OCI-LY7 (cell line): Measurements from ENCODE around the gene CRYBG1. TPM values are rescaled to one million over a fixed set of nuclear protein-coding genes. Genes with fewer than 3 reads are reported as not detected.

Experiments
- BruUV-seq: library from RNA; stranded (reverse); fragments of 400-500 nt; replicated peaks from 2 replicates; lab custom pipeline; 2021; lab: Mats Ljungman, UMichigan
- CTCF ChIA-PET: fragments of 300-600 bp; sonication (Branson Sonifier 250); formaldehyde crosslinking; loops from one replicate; lab custom pipeline; 2022; ENCODE audit warnings: antibody characterized with exemption; ENCODE audit not compliant: unreplicated experiment; lab: Charles Lee
- POLR2A ChIA-PET: fragments of 300-600 bp; sonication (Branson Sonifier 250); formaldehyde crosslinking; loops from one replicate; lab custom pipeline; 2022; ENCODE audit warnings: antibody characterized with exemption; lab: Charles Lee
- DNase-seq: peaks from one replicate; pipeline ENCODE4 v3.0.0-alpha.2; 2015; ENCODE audit warnings: low spot score
- H2AFZ ChIP-seq: fragments of 200-600 bp; sonication (generic), shearing (Covaris generic); 2 replicates; pipeline ENCODE4 v1.6.1; 2014; ENCODE audit warnings: mild to moderate bottlenecking, antibody characterized with exemption, low read length, moderate library complexity
- H3K27ac ChIP-seq: fragments of 200-600 bp; sonication (generic); 2 replicates; pipeline ENCODE4 v1.5.1; 2014; ENCODE audit warnings: mixed run types, low read depth, mild to moderate bottlenecking, moderate library complexity, low read length, inconsistent platforms; ENCODE audit not compliant: poor library complexity, severe bottlenecking
- H3K36me3 ChIP-seq: fragments of 200-600 bp; sonication (generic); 2 replicates; pipeline ENCODE4 v1.6.1; 2014; ENCODE audit warnings: mild to moderate bottlenecking, antibody characterized with exemption, low read length, moderate library complexity, mixed read lengths; ENCODE audit not compliant: insufficient read depth
- H3K4me1 ChIP-seq: fragments of 200-600 bp; sonication (generic); 2 replicates; pipeline ENCODE4 v1.5.1; 2014; ENCODE audit warnings: mild to moderate bottlenecking, low read length; ENCODE audit not compliant: insufficient read depth, poor library complexity, severe bottlenecking
- H3K4me2 ChIP-seq: fragments of 200-600 bp; sonication (generic); 2 replicates; pipeline ENCODE4 v1.6.1; 2014; ENCODE audit warnings: mild to moderate bottlenecking, low read length
- H3K4me3 ChIP-seq: fragments of 200-600 bp; sonication (generic); 2 replicates; pipeline ENCODE4 v1.5.1; 2014; ENCODE audit warnings: mild to moderate bottlenecking, low read depth, low read length; ENCODE audit not compliant: poor library complexity, severe bottlenecking
- H3K79me2 ChIP-seq: fragments of 200-600 bp; sonication (generic); 2 replicates; pipeline ENCODE4 v1.6.1; 2016; ENCODE audit warnings: low read depth, mild to moderate bottlenecking, low read length, moderate library complexity, mixed read lengths; ENCODE audit not compliant: insufficient read depth
- H3K9me2 ChIP-seq: fragments of 200-600 bp; sonication (generic); 2 replicates; pipeline ENCODE4 v1.6.1; 2016; ENCODE audit warnings: mild to moderate bottlenecking, low read length, mixed read lengths; ENCODE audit not compliant: insufficient read depth
- H3K9me3 ChIP-seq: fragments of 200-600 bp; sonication (generic); 2 replicates; pipeline ENCODE4 v1.6.1; 2014; ENCODE audit warnings: mild to moderate bottlenecking, mixed run types, low read length, mixed read lengths
- H4K20me1 ChIP-seq: fragments of 200-600 bp; sonication (generic); 2 replicates; pipeline ENCODE4 v1.6.1; 2014; ENCODE audit warnings: mild to moderate bottlenecking, antibody characterized with exemption, low read length, moderate library complexity, mixed read lengths; ENCODE audit not compliant: insufficient read depth
- EZH2phosphoT487 ChIP-seq: fragments of 200-600 bp; sonication (generic); IDR thresholded peaks from 2 replicates; pipeline ENCODE4 v1.6.1; 2018; ENCODE audit warnings: low read depth, borderline replicate concordance, mild to moderate bottlenecking, mixed run types, antibody characterized with exemption, low read length, moderate library complexity, mixed read lengths
- intact Hi-C: fragments of 100-400 bp; cut with micrococcal nuclease; formaldehyde crosslinking; loops from one replicate; pipeline ENCODE4 v1.10.0; 2022; ENCODE audit not compliant: unreplicated experiment
- total RNA-seq, 2 experiments: library from RNA; depleted of rRNA in 1 of 2; stranded (reverse); fragments of >200 nt in 1 of 2; shearing (Covaris generic) in 1 of 2; gene quantifications; 2 replicates each; pipeline ENCODE4 v1.2.3, GENCODE V29; 2014 to 2022
- TF ChIP-seq, protein P1 (sequence below): fragments of 200-600 bp; sonication (generic); conservative IDR thresholded peaks from 2 replicates; pipeline ENCODE4 v1.5.1; 2014; ENCODE audit warnings: mild to moderate bottlenecking, antibody characterized with exemption, low read length, moderate library complexity, mixed read lengths

CRYBG1 gene
- total RNA-seq, 2 experiments from 2014 or later, result 41.7 to 66.2 TPM

- H3K9me2 ChIP-seq, result no peaks in the 10 kb centered on the region
- TF ChIP-seq, protein P1, sequence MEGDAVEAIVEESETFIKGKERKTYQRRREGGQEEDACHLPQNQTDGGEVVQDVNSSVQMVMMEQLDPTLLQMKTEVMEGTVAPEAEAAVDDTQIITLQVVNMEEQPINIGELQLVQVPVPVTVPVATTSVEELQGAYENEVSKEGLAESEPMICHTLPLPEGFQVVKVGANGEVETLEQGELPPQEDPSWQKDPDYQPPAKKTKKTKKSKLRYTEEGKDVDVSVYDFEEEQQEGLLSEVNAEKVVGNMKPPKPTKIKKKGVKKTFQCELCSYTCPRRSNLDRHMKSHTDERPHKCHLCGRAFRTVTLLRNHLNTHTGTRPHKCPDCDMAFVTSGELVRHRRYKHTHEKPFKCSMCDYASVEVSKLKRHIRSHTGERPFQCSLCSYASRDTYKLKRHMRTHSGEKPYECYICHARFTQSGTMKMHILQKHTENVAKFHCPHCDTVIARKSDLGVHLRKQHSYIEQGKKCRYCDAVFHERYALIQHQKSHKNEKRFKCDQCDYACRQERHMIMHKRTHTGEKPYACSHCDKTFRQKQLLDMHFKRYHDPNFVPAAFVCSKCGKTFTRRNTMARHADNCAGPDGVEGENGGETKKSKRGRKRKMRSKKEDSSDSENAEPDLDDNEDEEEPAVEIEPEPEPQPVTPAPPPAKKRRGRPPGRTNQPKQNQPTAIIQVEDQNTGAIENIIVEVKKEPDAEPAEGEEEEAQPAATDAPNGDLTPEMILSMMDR, result no peak
- TF ChIP-seq EZH2phosphoT487, result no peak
- CTCF ChIA-PET, result no interaction called here
- peaks cover 96% of the 10 kb centered on the region for H3K36me3 ChIP-seq
- H3K4me2 ChIP-seq, result no peak overlapping the region
- no peaks in the 10 kb centered on the region for H3K79me2 ChIP-seq
- intact Hi-C loops, result no loop called here
- no TSS peak for BruUV-seq
- no peaks in the 10 kb centered on the region for H3K9me3 ChIP-seq
- DNase-seq, result no peak
- H3K4me3 ChIP-seq, result no peak overlapping the region
- peaks cover 8% of the 10 kb centered on the region for H3K4me1 ChIP-seq
- POLR2A ChIA-PET, result interaction anchor here (1.2 to 1.4 kb wide), 2 partner anchors 9 to 27 kb away, joined by 3 read pairs; no protein-coding TSS in a partner anchor
- H2AFZ ChIP-seq, result no peak overlapping the region
- no peaks in the 10 kb centered on the region for H4K20me1 ChIP-seq
- no peak overlapping the region for H3K27ac ChIP-seq
These were observed 200.6 kb downstream of the CRYBG1 start for GRCh38 chr6:106560996-106561685.

DNA sequence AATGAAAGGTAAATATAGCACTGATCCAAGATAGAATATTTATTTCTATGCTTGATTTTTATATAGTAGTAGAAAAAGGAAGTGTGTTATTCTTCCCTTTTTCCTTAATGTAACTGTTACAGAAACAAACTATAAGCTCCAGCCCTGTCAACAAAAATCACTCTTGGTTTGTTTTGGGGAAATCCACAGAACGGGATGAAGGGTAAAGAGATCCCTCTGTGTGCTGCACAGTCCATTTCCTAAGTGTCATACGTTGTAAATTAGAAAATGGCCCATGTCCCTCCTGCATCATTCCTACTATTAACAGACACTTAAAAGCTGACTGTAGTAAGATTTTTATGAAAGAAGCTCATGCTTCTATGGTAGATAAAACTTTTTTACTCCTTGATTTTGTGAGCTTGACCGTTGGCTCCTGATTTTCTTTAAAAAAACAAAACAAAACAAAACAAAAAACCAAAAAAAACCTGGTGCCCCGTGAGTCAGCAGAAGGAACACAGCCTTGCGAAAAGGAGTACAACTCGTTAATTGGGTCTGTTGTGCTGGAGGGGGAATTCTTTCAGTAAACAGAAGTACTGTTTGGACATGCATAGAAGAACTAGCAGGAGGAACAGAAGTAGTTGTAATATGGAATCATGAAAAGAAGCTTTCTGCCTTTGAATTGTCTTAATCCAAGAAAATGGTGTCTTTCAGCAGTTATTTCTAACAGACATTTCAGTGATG lies 201.3 kb downstream of the CRYBG1 start:
- Histone ChIP-seq H3K36me3 (peaks cover 96% of the 10 kb centered on the region), H3K4me2 (no peak overlapping the region), H3K4me3 (no peak overlapping the region), H3K9me2 (no peaks in the 10 kb centered on the region), H3K79me2 (no peaks in the 10 kb centered on the region), H3K27ac (no peak overlapping the region), H3K4me1 (peaks cover 8% of the 10 kb centered on the region), H4K20me1 (no peaks in the 10 kb centered on the region), H2AFZ (no peak overlapping the region), H3K9me3 (no peaks in the 10 kb centered on the region)
- POLR2A ChIA-PET, result interaction anchor here (1.2 to 1.4 kb wide), 2 partner anchors 8 to 27 kb away, joined by 3 read pairs; no protein-coding TSS in a partner anchor
- intact Hi-C loops, result no loop called here
- no peak for DNase-seq
- BruUV-seq, result no TSS peak
- no peak for TF ChIP-seq EZH2phosphoT487
- TF ChIP-seq, protein P1, result no peak
- CTCF ChIA-PET, result interaction anchor here (0.5 to 0.7 kb wide), 2 partner anchors 42 to 46 kb away, joined by 3 read pairs; no protein-coding TSS in a partner anchor
